ENCODE measurements around the gene PTCRA.
"Not testable (repeated sequence)": the region's sequence is repeated elsewhere in the genome, so short reads cannot be mapped to it uniquely, and the experiment has no call there.

DNA sequence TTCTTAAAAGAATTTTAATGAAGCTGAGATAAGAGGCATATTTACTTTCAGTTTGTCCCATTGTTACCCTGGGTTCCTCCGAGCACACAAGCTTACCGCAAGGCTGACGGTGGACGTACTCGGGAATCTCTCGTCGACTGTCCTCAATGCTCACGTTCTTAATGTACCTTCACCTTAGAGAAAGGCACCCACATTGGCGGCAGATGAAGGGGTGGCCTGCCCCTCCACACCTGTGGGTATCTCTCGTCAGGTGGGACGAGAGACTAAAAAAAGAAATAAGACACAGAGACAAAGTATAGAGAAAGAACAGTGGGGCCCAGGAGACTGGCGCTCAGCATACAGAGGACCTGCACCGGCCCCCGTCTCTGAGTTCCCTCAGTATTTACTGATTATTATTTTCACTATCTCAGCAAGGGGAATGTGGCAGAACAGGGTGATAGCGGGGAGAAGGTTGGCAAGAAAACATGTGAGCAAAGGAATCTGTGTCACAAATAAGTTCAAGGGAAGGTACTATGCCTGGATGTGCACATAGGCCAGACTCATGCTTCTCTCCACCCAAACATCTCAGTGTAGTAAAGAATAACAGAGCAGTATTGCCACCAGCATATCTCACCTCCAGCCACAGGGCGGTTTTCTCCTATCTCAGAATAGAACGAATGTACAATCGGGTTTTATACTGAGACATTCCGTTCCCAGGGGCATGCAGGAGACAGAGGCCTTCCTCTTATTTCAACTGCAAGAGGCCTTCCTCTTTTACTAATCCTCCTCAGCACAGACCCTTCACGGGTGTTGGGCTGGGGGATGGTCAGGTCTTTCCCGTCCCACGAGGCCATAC is 13.2 kb upstream of the PTCRA start:
- TF ChIP-seq POLR2AphosphoS5, POLR2A (IDR thresholded peaks at IDR 0.05): not testable (repeated sequence)
- TF ChIP-seq, protein P1, sequence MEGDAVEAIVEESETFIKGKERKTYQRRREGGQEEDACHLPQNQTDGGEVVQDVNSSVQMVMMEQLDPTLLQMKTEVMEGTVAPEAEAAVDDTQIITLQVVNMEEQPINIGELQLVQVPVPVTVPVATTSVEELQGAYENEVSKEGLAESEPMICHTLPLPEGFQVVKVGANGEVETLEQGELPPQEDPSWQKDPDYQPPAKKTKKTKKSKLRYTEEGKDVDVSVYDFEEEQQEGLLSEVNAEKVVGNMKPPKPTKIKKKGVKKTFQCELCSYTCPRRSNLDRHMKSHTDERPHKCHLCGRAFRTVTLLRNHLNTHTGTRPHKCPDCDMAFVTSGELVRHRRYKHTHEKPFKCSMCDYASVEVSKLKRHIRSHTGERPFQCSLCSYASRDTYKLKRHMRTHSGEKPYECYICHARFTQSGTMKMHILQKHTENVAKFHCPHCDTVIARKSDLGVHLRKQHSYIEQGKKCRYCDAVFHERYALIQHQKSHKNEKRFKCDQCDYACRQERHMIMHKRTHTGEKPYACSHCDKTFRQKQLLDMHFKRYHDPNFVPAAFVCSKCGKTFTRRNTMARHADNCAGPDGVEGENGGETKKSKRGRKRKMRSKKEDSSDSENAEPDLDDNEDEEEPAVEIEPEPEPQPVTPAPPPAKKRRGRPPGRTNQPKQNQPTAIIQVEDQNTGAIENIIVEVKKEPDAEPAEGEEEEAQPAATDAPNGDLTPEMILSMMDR (IDR thresholded peaks at IDR 0.05) = not testable (repeated sequence)
